NCI-H460 (cell line): ENCODE results near the gene SLC37A3. TPM values are rescaled to one million over a fixed set of nuclear protein-coding genes. Genes with fewer than 3 reads are reported as not detected.

Experiments
- small RNA-seq, 2 experiments: library from RNA; depleted of rRNA; stranded (forward); fragments of <200 nt; gene quantifications; one replicate each; pipeline ENCODE3, GENCODE V24; 2014
- total RNA-seq: library from RNA; depleted of rRNA; stranded (reverse); fragments of >200 nt; shearing (Covaris generic); gene quantifications from 2 replicates; pipeline ENCODE4 v1.2.3, GENCODE V29; 2014; rRNA removed

The SLC37A3 gene
- total RNA-seq, 1 experiment from 2014 or later, result 34.4 TPM

Small RNAs within 50 kb of the gene (small RNA-seq; reads per million reads assigned to genes)
- 0 reads per million in 2 experiments for gene RNA5SP247
- 16.0 to 246 reads per million in 2 experiments for gene RNA5SP248

Other genes with a start within 250 kb of the SLC37A3 start
- 8.8 and 11.0 TPM in 2 replicates for gene KDM7A, start 221.5 kb downstream of the SLC37A3 start, total RNA-seq
- gene RAB19, start 5.5 kb upstream of the SLC37A3 start, total RNA-seq, result not detected in 2 replicates
- gene MKRN1, start 81.0 kb upstream of the SLC37A3 start, total RNA-seq, result 54.2 and 62.6 TPM in 2 replicates
- gene DENND2A, start 242.3 kb upstream of the SLC37A3 start, total RNA-seq, result 0.02 and 0.09 TPM in 2 replicates